Smooth muscle cell (in vitro differentiated cells): ENCODE measurements around the gene HOXA9. TPM values are rescaled to one million over a fixed set of nuclear protein-coding genes. Genes with fewer than 3 reads are reported as not detected.

Experiments used
- DNase-seq: peaks from one replicate; lab custom pipeline; 2025; ENCODE audit not compliant: unreplicated experiment; lab: John Stamatoyannopoulos, UW
- H2AFZ ChIP-seq: fragments of 200-600 bp; sonication (generic); 2 replicates; pipeline ENCODE4 v1.6.0; 2016; ENCODE audit warnings: antibody characterized with exemption, low read depth, mild to moderate bottlenecking
- H3F3A ChIP-seq: fragments of 200-600 bp; sonication (generic); 2 replicates; pipeline ENCODE4 v1.6.0; 2017; ENCODE audit warnings: antibody characterized with exemption, low read depth
- H3K27ac ChIP-seq: fragments of 200-600 bp; sonication (generic); 2 replicates; pipeline ENCODE4 v1.5.1; 2016; ENCODE audit warnings: low read depth, mild to moderate bottlenecking
- H3K27me3 ChIP-seq: fragments of 200-600 bp; sonication (generic); 2 replicates; pipeline ENCODE4 v1.6.1; 2016; ENCODE audit warnings: low read depth, mild to moderate bottlenecking
- H3K36me3 ChIP-seq: fragments of 200-600 bp; sonication (generic); 2 replicates; pipeline ENCODE4 v1.5.1; 2016; ENCODE audit warnings: low read depth
- H3K4me1 ChIP-seq: fragments of 200-600 bp; sonication (generic); 2 replicates; pipeline ENCODE4 v1.5.1; 2016; ENCODE audit warnings: low read depth
- H3K4me2 ChIP-seq: fragments of 200-600 bp; sonication (generic); 2 replicates; pipeline ENCODE4 v1.6.0; 2016; ENCODE audit warnings: mild to moderate bottlenecking
- H3K4me3 ChIP-seq: fragments of 200-600 bp; sonication (generic); 2 replicates; pipeline ENCODE4 v1.5.1; 2016; ENCODE audit warnings: mild to moderate bottlenecking
- H3K79me2 ChIP-seq: fragments of 200-600 bp; sonication (generic); 2 replicates; pipeline ENCODE4 v1.6.0; 2016; ENCODE audit warnings: low read depth, mild to moderate bottlenecking
- H3K9ac ChIP-seq: fragments of 200-600 bp; sonication (generic); 2 replicates; pipeline ENCODE4 v1.6.0; 2016; ENCODE audit warnings: low read depth
- H3K9me3 ChIP-seq: fragments of 200-600 bp; sonication (generic); replicated peaks from 2 replicates; pipeline ENCODE4 v1.5.1; 2016; ENCODE audit warnings: low read depth
- H4K20me1 ChIP-seq: fragments of 200-600 bp; sonication (generic); 2 replicates; pipeline ENCODE4 v1.6.0; 2016; ENCODE audit warnings: low read depth
- CTCF ChIP-seq: fragments of 200-600 bp; sonication (generic); IDR thresholded peaks from 2 replicates; pipeline ENCODE4 v1.5.1; 2017; ENCODE audit warnings: borderline replicate concordance, mild to moderate bottlenecking, antibody characterized with exemption; ENCODE audit not compliant: insufficient read depth, poor library complexity, severe bottlenecking
- WGBS: methylation state at CpG from one replicate; pipeline ENCODE4 v1.1.7; 2016; ENCODE audit warnings: low lambda C conversion rate; 5-methylcytosine and 5-hydroxymethylcytosine counted together
- polyA plus RNA-seq: library from polyadenylated mRNA; unstranded; fragments of >200 nt; fragmentation: Nextera tagmentation; extraction: Ambion mirVana; gene quantifications from 2 replicates; pipeline ENCODE4 v1.2.1, GENCODE V29; 2016
- total RNA-seq: library from RNA; depleted of rRNA; stranded (reverse); fragments of >200 nt; gene quantifications from 2 replicates; pipeline ENCODE4 v1.2.3, GENCODE V29; 2014

The HOXA9 gene
- total and polyA plus RNA-seq, 2 experiments from 2014 or later, result 12.6 to 35.8 TPM

GRCh38 chr7:27116962-27117886, 48.1 kb downstream of the HOXA9 start:
- Histone ChIP-seq H3K27ac (no peak overlapping the region), H3K9ac (no peak overlapping the region), H3K4me3 (no peak overlapping the region), H2AFZ (no peak overlapping the region), H3F3A (no peaks in the 10 kb centered on the region), H3K79me2 (no peaks in the 10 kb centered on the region), H3K4me1 (no peaks in the 10 kb centered on the region), H4K20me1 (peaks cover 6% of the 10 kb centered on the region), H3K27me3 (peaks cover 100% of the 10 kb centered on the region), H3K4me2 (no peak overlapping the region), H3K9me3 (no peaks in the 10 kb centered on the region), H3K36me3 (no peaks in the 10 kb centered on the region)
- DNase-seq, result no peak
- TF ChIP-seq CTCF, result no peak
- 29% methylated on average over 11 of the region's 12 CpGs for WGBS

- peak overlapping the region; percentile 79 for H3K4me2 ChIP-seq
- WGBS, result 23% methylated on average over 20 of the region's 20 CpGs
- H3K79me2 ChIP-seq, result no peaks in the 10 kb centered on the region
These were observed 49.0 kb downstream of the HOXA9 start for GRCh38 chr7:27116031-27116961.

GRCh38 chr7:27115221-27116026, 49.9 kb downstream of the HOXA9 start:
- Histone ChIP-seq H3K27me3 (peaks cover 100% of the 10 kb centered on the region), H3K36me3 (no peaks in the 10 kb centered on the region), H3K4me1 (peaks cover 6% of the 10 kb centered on the region), H3K9ac (no peak overlapping the region), H3K4me3 (peak overlapping the region; percentile 23), H3K79me2 (no peaks in the 10 kb centered on the region), H3F3A (no peaks in the 10 kb centered on the region), H3K9me3 (no peaks in the 10 kb centered on the region), H3K27ac (no peak overlapping the region), H4K20me1 (peaks cover 11% of the 10 kb centered on the region), H2AFZ (no peak overlapping the region), H3K4me2 (peak overlapping the region; percentile 79)
- no peak for TF ChIP-seq CTCF
- WGBS, result 4% methylated on average over 45 of the region's 45 CpGs
- no peak for DNase-seq

More at GRCh38 chr7:27116031-27116961, 49.0 kb downstream of the HOXA9 start:
- Histone ChIP-seq H3K9ac (no peak overlapping the region), H3K27me3 (peaks cover 100% of the 10 kb centered on the region), H3K9me3 (no peaks in the 10 kb centered on the region), H3K27ac (no peak overlapping the region), H2AFZ (no peak overlapping the region), H3K36me3 (no peaks in the 10 kb centered on the region), H3F3A (no peaks in the 10 kb centered on the region), H3K4me1 (no peaks in the 10 kb centered on the region), H4K20me1 (peaks cover 6% of the 10 kb centered on the region), H3K4me3 (peak overlapping the region; percentile 23)
- DNase-seq, result no peak
- no peak for TF ChIP-seq CTCF
